SK-N-SH (cell line): ENCODE measurements around the gene KCNN3. TPM values are rescaled to one million over a fixed set of nuclear protein-coding genes. Genes with fewer than 3 reads are reported as not detected.
A peak's percentile ranks its signal among the peaks of the same experiment; 100 is the strongest.

ENCODE experiments used
- CTCF ChIA-PET: fragments of 300-600, 350-600 bp; formaldehyde crosslinking; extraction: SDS; loops from one replicate; lab custom pipeline; 2021; lab: Yijun Ruan, JAX
- POLR2A ChIA-PET: fragments of 350-600 bp; sonication (Branson Sonifier 250); formaldehyde crosslinking; extraction: SDS; loops from one replicate; lab custom pipeline; 2020; ENCODE audit warnings: antibody characterized with exemption, inconsistent platforms; lab: Yijun Ruan, JAX
- DNase-seq: peaks from one replicate; pipeline ENCODE4 v3.0.0; 2012
- H2AFZ ChIP-seq: fragments of 200-600 bp; sonication (generic); 2 replicates; pipeline ENCODE4 v1.8.1; 2016; ENCODE audit warnings: antibody characterized with exemption, mild to moderate bottlenecking, low read depth
- H3F3A ChIP-seq: fragments of 200-600 bp; sonication (generic); replicated peaks from 2 replicates; pipeline ENCODE3; 2016; ENCODE audit warnings: antibody characterized with exemption, mild to moderate bottlenecking; ENCODE audit not compliant: insufficient read depth
- H3K27ac ChIP-seq, 2 experiments: fragments of 200-500 bp in 1 of 2; fragments of 200-600 bp in 1 of 2; sonication (Bioruptor generic) in 1 of 2; sonication (generic), shearing (Covaris generic) in 1 of 2; 2 replicates each; pipeline versions ENCODE4 v1.5.1 to v1.6.1; 2014 to 2016; ENCODE audit warnings: low read depth in 2 of 2, inconsistent platforms in 1 of 2, low read length in 1 of 2, mild to moderate bottlenecking in 1 of 2, mixed read lengths in 1 of 2
- H3K27me3 ChIP-seq: fragments of 200-600 bp; sonication (generic), shearing (Covaris generic); 2 replicates; pipeline ENCODE4 v1.6.1; 2016; ENCODE audit warnings: mixed run types; ENCODE audit not compliant: insufficient read depth
- H3K36me3 ChIP-seq, 2 experiments: fragments of 200-500 bp in 1 of 2; fragments of 200-600 bp in 1 of 2; sonication (Bioruptor generic) in 1 of 2; sonication (generic) in 1 of 2; replicated peaks in 1 of 2; 2 replicates each; pipeline versions ENCODE3 to v1.5.1; 2014 to 2016; ENCODE audit warnings: low read length in 1 of 2, mild to moderate bottlenecking in 1 of 2; ENCODE audit not compliant: insufficient read depth in 2 of 2, control insufficient read depth in 1 of 2
- H3K4me1 ChIP-seq, 2 experiments: fragments of 200-500 bp in 1 of 2; fragments of 200-600 bp in 1 of 2; sonication (Bioruptor generic) in 1 of 2; sonication (generic), shearing (Covaris generic) in 1 of 2; 2 replicates each; pipeline versions ENCODE4 v1.5.1 to v1.6.1; 2014 to 2016; ENCODE audit warnings: low read depth in 1 of 2, low read length in 1 of 2, mixed run types in 1 of 2; ENCODE audit not compliant: insufficient read depth in 2 of 2, control insufficient read depth in 1 of 2
- H3K4me2 ChIP-seq: fragments of 200-600 bp; sonication (generic), shearing (Covaris generic); 2 replicates; pipeline ENCODE4 v1.6.1; 2017; ENCODE audit warnings: mixed run types
- H3K4me3 ChIP-seq, 2 experiments: fragments of 200-500 bp in 1 of 2; fragments of 200-600 bp in 1 of 2; sonication (Bioruptor generic) in 1 of 2; sonication (generic), shearing (Covaris generic) in 1 of 2; 2 replicates each; pipeline versions ENCODE4 v1.5.1 to v1.8.1; 2014 to 2016; ENCODE audit warnings: low read depth in 2 of 2, inconsistent platforms in 1 of 2, low read length in 1 of 2, mild to moderate bottlenecking in 1 of 2, mixed read lengths in 1 of 2, moderate library complexity in 1 of 2
- H3K79me2 ChIP-seq: fragments of 200-600 bp; sonication (generic); 2 replicates; pipeline ENCODE4 v1.8.1; 2017; ENCODE audit warnings: mild to moderate bottlenecking; ENCODE audit not compliant: insufficient read depth
- H3K9ac ChIP-seq: fragments of 200-600 bp; sonication (generic); 2 replicates; pipeline ENCODE4 v1.6.1; 2017; ENCODE audit warnings: mixed run types
- H3K9me2 ChIP-seq: fragments of 200-600 bp; sonication (generic); 2 replicates; pipeline ENCODE4 v1.6.1; 2017; ENCODE audit warnings: mixed run types
- H3K9me3 ChIP-seq: fragments of 200-600 bp; sonication (generic); 2 replicates; pipeline ENCODE4 v1.6.1; 2017; ENCODE audit warnings: mixed run types, mild to moderate bottlenecking, moderate library complexity
- H4K20me1 ChIP-seq: fragments of 200-600 bp; sonication (generic); 2 replicates; pipeline ENCODE4 v1.6.1; 2017; ENCODE audit warnings: mild to moderate bottlenecking, mixed run types; ENCODE audit not compliant: insufficient read depth
- CTCF ChIP-seq: fragments of 200-600 bp; sonication (generic); IDR thresholded peaks from 2 replicates; pipeline ENCODE4 v1.6.1; 2017; ENCODE audit warnings: antibody characterized with exemption, mild to moderate bottlenecking, moderate library complexity
- EZH2phosphoT487 ChIP-seq: fragments of 200-600 bp; sonication (generic); IDR thresholded peaks from 2 replicates; pipeline ENCODE4 v1.6.1; 2017; ENCODE audit warnings: low read depth, mixed run types, mild to moderate bottlenecking, antibody characterized with exemption, moderate library complexity, borderline replicate concordance
- FOSL2 ChIP-seq: IDR thresholded peaks from 2 replicates; pipeline ENCODE4 v1.4.0; 2012; ENCODE audit warnings: low read depth, mild to moderate bottlenecking, moderate library complexity, borderline replicate concordance
- FOXM1 ChIP-seq: IDR thresholded peaks from 2 replicates; pipeline ENCODE4 v1.4.0; 2012; ENCODE audit warnings: low read depth, mild to moderate bottlenecking
- IRF3 ChIP-seq: fragments of 150-350 bp; IDR thresholded peaks from 2 replicates; pipeline ENCODE4 v1.6.1; 2016; ENCODE audit warnings: mild to moderate bottlenecking, low read depth, low read length
- NFIC ChIP-seq: IDR thresholded peaks from 2 replicates; pipeline ENCODE4 v1.4.0; 2012; ENCODE audit warnings: borderline replicate concordance
- NRF1 ChIP-seq: IDR thresholded peaks from 2 replicates; pipeline ENCODE4 v1.6.1; 2012; ENCODE audit warnings: low read depth, mild to moderate bottlenecking, low read length
- RAD21 ChIP-seq: IDR thresholded peaks from 2 replicates; pipeline ENCODE4 v1.6.1; 2012; ENCODE audit warnings: mild to moderate bottlenecking, low read length
- RXRA ChIP-seq: IDR thresholded peaks from 2 replicates; pipeline ENCODE4 v1.4.0; 2012; ENCODE audit warnings: low read depth, mild to moderate bottlenecking, borderline replicate concordance
- SMC3 ChIP-seq: IDR thresholded peaks from 2 replicates; pipeline ENCODE4 v1.6.1; 2012; ENCODE audit warnings: low read depth, low read length, improper control_type of control experiment
- TCF12 ChIP-seq: IDR thresholded peaks from 2 replicates; pipeline ENCODE4 v1.4.0; 2012
- USF1 ChIP-seq: IDR thresholded peaks from 2 replicates; pipeline ENCODE4 v1.4.0; 2012; ENCODE audit warnings: low read depth, borderline replicate concordance
- YY1 ChIP-seq: IDR thresholded peaks from 2 replicates; pipeline ENCODE4 v1.4.0; 2012; ENCODE audit warnings: low read depth, mild to moderate bottlenecking
- WGBS: methylation state at CpG from one replicate; pipeline ENCODE4 v1.1.6; 2017; ENCODE audit warnings: low lambda C conversion rate; 5-methylcytosine and 5-hydroxymethylcytosine counted together
- polyA plus RNA-seq, 3 experiments: library from polyadenylated mRNA; depleted of rRNA; stranded (reverse); fragments of >200 nt; gene quantifications; 2 replicates each; pipeline ENCODE4 v1.2.3, GENCODE V29; 2012

The KCNN3 gene
- polyA plus RNA-seq, 1 of the 3 experiments (the other 2 are of a cell fraction), result 0.16 TPM

GRCh38 chr1:154863315-154864174 is 6.5 kb downstream of the KCNN3 start:
- H3K36me3 ChIP-seq, result no peaks in the 10 kb centered on the region
- WGBS, result 81% methylated on average over 16 of the region's 16 CpGs
- ChIA-PET POLR2A (no interaction called here), CTCF (interaction anchor here (0.6 to 2.6 kb wide), 10 partner anchors 14 to 382 kb away, joined by 3 to 15 read pairs (median 3); no protein-coding TSS in a partner anchor)
- H3K4me2 ChIP-seq, result no peak overlapping the region
- peaks cover 4% of the 10 kb centered on the region for H3F3A ChIP-seq
- TF ChIP-seq RXRA (no peak), NFIC (no peak), IRF3 (no peak), CTCF (peak; percentile 53), TCF12 (no peak), RAD21 (0 out of 2 replicates have a peak, but pooled peaks have one; percentile 5)
- H4K20me1 ChIP-seq, result no peaks in the 10 kb centered on the region
- H3K9me3 ChIP-seq, result no peaks in the 10 kb centered on the region
- no peak overlapping the region; a peak in 1 of 4 replicates for H3K4me3 ChIP-seq
- no peaks in the 10 kb centered on the region for H3K9me2 ChIP-seq
- peaks cover 8% of the 10 kb centered on the region; the same call in 1 of the 2 replicates for H3K27me3 ChIP-seq
- H2AFZ ChIP-seq, result no peak overlapping the region
- no peak overlapping the region for H3K27ac ChIP-seq
- no peaks in the 10 kb centered on the region for H3K79me2 ChIP-seq
- DNase-seq, result peak; percentile 53
- peaks cover 5 to 31% of the 10 kb centered on the region in 2 experiments; a peak in 2 of 4 replicates for H3K4me1 ChIP-seq
- H3K9ac ChIP-seq, result no peak overlapping the region

- Histone ChIP-seq H3K4me3 (no peak overlapping the region), H3K9ac (no peak overlapping the region), H3K27me3 (peaks cover 2% of the 10 kb centered on the region; the same call in 1 of the 2 replicates), H3K36me3 (no peaks in the 10 kb centered on the region), H3K27ac (no peak overlapping the region), H3K79me2 (no peaks in the 10 kb centered on the region), H3F3A (peaks cover 4% of the 10 kb centered on the region), H3K9me2 (no peaks in the 10 kb centered on the region), H3K4me2 (no peak overlapping the region), H2AFZ (no peak overlapping the region), H3K4me1 (peaks cover 0 to 25% of the 10 kb centered on the region in 2 experiments; a peak in 2 of 4 replicates), H3K9me3 (no peaks in the 10 kb centered on the region), H4K20me1 (no peaks in the 10 kb centered on the region)
- DNase-seq, result no peak
- CTCF ChIA-PET, result interaction anchor here (0.6 to 2.6 kb wide), 10 partner anchors 14 to 382 kb away, joined by 3 to 15 read pairs (median 4); no protein-coding TSS in a partner anchor
- POLR2A ChIA-PET, result no interaction called here
- no peak for TF ChIP-seq TCF12
- TF ChIP-seq NFIC, result no peak
- TF ChIP-seq YY1, result no peak
- TF ChIP-seq NRF1, result no peak
- no peak for TF ChIP-seq RXRA
- no peak for TF ChIP-seq EZH2phosphoT487
- TF ChIP-seq SMC3, result no peak
- TF ChIP-seq FOXM1, result no peak
- no peak for TF ChIP-seq FOSL2
- TF ChIP-seq USF1, result no peak
- 78% methylated on average over 12 of the region's 13 CpGs for WGBS
Measured at GRCh38 chr1:154862907-154863306, 7.2 kb downstream of the KCNN3 start.
